GM12892 (cell line): ENCODE measurements around the gene UNKL.

Experiments
- POLR2A ChIP-seq: IDR thresholded peaks from 2 replicates; pipeline ENCODE4 v1.6.1; 2011; ENCODE audit warnings: low read depth, low read length, control low read depth
- POLR2AphosphoS5 ChIP-seq: IDR thresholded peaks from 2 replicates; pipeline ENCODE4 v1.6.1; 2011; ENCODE audit warnings: low read depth, low read length, control low read depth
- TAF1 ChIP-seq: IDR thresholded peaks from 2 replicates; pipeline ENCODE4 v1.6.1; 2011; ENCODE audit warnings: low read depth, mild to moderate bottlenecking, control low read depth, low read length, borderline replicate concordance

- TF ChIP-seq POLR2A, result no peak
- no peak for TF ChIP-seq POLR2AphosphoS5
- no peak for TF ChIP-seq TAF1
Observed at GRCh38 chr16:1342526-1343427, 71.7 kb downstream of the UNKL start.
